Lower leg skin (tissue), 4 donors: ENCODE results near the gene DGKQ. TPM values are rescaled to one million over a fixed set of nuclear protein-coding genes. Genes with fewer than 3 reads are reported as not detected.
A peak's percentile ranks its signal among the peaks of the same experiment; 100 is the strongest.
"Not testable (repeated sequence)": the region's sequence is repeated elsewhere in the genome, so short reads cannot be mapped to it uniquely, and the experiment has no call there.

ENCODE experiments used
- DNase-seq, 2 donors: peaks; one replicate each; pipeline ENCODE4 v3.0.0-alpha.2; 2019; ENCODE audit warnings: low spot score in 2 of 2
- H3K4me3 ChIP-seq: fragments of 200-600 bp; sonication (generic); 2 replicates; pipeline ENCODE4 v1.5.1; 2017; ENCODE audit warnings: mild to moderate bottlenecking, low read depth; ENCODE audit not compliant: poor library complexity, severe bottlenecking
- POLR2A ChIP-seq, 2 donors: fragments of 450-650 bp; IDR thresholded peaks; one replicate each; pipeline ENCODE4 v1.6.1; 2016 to 2017; ENCODE audit warnings: antibody characterized with exemption in 2 of 2, mild to moderate bottlenecking in 1 of 2, moderate library complexity in 1 of 2
- WGBS, 2 donors: methylation state at CpG; one replicate each; pipeline ENCODE4 v1.1.5; 2018; 5-methylcytosine and 5-hydroxymethylcytosine counted together
- intact Hi-C: fragments of 100-400 bp; cut with DNase I; formaldehyde crosslinking; loops from one replicate; pipeline ENCODE4 v1.15.0; 2023; ENCODE audit warnings: low total_unique reads
- total RNA-seq, 4 donors: library from RNA; depleted of rRNA; stranded (reverse); fragments of >200 nt; gene quantifications; one replicate each; pipeline ENCODE4 v1.1.0, GENCODE V29; 2016
- TF ChIP-seq, protein P1 (sequence below), 3 donors: fragments of 450-650 bp; IDR thresholded peaks; one replicate each; pipeline ENCODE4 v1.5.1; 2016; ENCODE audit warnings: antibody characterized with exemption in 3 of 3, mild to moderate bottlenecking in 3 of 3, moderate library complexity in 2 of 3

The DGKQ gene
- total RNA-seq, 4 donors from 2014 or later, result 18.4 to 30.7 (median 22.4) TPM

DNA sequence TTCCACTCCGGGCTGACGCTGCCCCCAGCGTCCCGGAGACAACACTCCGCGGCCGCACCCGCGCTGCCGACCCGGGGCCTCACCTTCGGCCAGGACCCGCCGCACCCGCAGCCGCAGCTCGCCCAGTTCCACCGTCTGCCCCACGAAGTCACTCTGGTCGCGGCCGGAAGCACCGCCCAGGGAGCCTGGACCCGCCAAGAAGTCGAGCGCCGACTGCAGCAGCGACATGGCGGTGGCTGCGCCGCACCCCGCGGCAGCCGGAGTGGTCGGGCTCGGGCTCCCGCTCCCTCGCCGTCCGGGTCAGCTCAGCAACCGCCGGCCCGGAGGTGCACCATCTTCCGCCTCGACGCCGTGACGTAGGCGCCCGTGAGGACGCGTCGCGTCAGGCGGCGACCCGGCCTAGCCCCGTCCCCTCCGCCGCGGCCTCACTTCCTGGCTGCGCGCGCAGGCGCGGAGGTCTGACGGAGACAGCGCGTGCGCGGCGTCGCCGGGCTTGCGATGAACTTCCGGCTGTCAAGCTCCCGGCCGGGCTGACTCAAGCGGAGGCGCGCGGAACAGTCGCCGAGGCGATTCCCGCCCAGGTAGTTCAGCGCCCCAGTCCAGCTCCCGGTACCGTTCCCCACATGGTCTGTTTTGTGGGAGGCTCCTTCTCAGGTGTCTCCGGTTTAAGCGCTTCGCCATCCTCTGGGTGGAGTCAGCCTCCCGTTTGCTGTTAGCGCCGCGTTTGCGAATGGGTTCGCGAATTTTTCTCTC, 41.2 kb downstream of the DGKQ start, which contains the start of the genes GAK and TMEM175:
TSS of gene GAK (minus strand) at position 357 of the 753 bp plus-strand sequence. CDS start at position 228, 129 bp downstream.
TSS of gene TMEM175 (plus strand) at position 501 of the 753 bp plus-strand sequence. CDS start 15,280 bp downstream, outside the sequence.
- intact Hi-C loops, result no loop called here
- 0 to 2% methylated on average over 29 to 50 of the region's 99 CpGs for WGBS, 2 donors
- H3K4me3 ChIP-seq, result peak within 1 kb of the TSS; percentile 99
- DNase-seq, result peak; percentile 93 to 99
- no peak for TF ChIP-seq POLR2A (IDR thresholded peaks at IDR 0.05)
- TF ChIP-seq, protein P1, sequence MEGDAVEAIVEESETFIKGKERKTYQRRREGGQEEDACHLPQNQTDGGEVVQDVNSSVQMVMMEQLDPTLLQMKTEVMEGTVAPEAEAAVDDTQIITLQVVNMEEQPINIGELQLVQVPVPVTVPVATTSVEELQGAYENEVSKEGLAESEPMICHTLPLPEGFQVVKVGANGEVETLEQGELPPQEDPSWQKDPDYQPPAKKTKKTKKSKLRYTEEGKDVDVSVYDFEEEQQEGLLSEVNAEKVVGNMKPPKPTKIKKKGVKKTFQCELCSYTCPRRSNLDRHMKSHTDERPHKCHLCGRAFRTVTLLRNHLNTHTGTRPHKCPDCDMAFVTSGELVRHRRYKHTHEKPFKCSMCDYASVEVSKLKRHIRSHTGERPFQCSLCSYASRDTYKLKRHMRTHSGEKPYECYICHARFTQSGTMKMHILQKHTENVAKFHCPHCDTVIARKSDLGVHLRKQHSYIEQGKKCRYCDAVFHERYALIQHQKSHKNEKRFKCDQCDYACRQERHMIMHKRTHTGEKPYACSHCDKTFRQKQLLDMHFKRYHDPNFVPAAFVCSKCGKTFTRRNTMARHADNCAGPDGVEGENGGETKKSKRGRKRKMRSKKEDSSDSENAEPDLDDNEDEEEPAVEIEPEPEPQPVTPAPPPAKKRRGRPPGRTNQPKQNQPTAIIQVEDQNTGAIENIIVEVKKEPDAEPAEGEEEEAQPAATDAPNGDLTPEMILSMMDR (IDR thresholded peaks at IDR 0.05), result no peak

DNA sequence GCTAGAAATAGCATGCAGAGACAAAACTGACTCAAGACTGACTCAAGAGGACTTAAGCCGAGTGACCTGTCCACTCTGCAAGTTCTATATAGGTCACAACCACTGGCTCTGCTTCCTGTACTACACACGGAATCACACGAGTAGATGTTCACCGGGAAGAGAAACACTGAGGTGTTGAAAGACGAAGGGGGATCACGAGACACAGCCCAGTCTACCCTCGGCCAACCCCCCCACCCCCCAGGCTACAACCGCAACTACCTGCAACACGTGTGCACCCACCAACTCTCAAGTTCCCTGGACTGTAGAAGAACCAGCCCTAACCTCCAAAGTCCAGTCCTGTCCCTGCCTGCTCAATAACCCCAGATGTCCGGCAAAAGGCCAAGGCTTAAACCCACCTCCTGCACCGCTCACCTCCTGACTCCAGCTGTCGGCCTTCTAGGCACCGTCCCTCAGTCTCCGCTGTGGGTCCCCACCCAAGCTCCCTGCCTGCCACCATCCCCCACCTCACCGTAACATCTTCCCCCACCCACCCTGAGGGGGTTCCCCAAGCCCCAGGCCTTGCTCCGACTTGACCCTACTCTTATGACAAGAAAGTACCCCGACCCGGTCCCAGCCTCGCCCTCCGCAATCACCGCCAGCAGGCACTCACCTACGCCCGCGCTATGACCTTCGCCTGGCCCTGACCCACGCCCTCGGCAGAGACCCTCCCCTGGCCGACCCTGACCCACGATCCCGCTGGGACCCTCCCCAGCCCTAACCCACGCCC, 42.0 kb downstream of the DGKQ start:
- H3K4me3 ChIP-seq, result peak overlapping the region; percentile 99
- 3% methylated on average over 23 to 27 of the region's 31 CpGs for WGBS, 2 donors
- intact Hi-C loops, result no loop called here
- TF ChIP-seq POLR2A (IDR thresholded peaks at IDR 0.05), result no peak
- TF ChIP-seq, protein P1 (IDR thresholded peaks at IDR 0.05), result no peak
- DNase-seq, result peak; percentile 42 to 90

DNA sequence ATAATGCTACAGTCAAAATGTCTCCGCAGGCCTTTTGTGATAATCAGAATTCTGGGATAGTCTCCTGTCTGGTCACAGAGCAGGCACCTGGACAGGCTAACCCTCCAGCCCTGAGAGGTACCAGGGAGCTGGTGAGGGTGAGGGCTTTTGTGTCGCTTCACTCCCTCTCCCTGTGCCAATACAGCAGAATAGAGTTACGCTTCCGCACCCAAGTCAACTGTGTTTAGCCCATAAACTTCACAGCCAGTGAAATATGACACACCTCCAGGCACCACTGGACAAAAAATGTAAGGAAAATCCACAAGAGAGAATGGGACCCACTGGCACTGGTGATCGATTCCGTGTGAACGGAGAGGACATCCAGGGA, 42.6 kb downstream of the DGKQ start:
- DNase-seq, result peak in 1 of 2 donors; percentile 58
- H3K4me3 ChIP-seq, result peak overlapping the region; percentile 99
- 38% methylated on average over 7 of the region's 7 CpGs for WGBS, 2 donors
- TF ChIP-seq, protein P1 (IDR thresholded peaks at IDR 0.05), result no peak
- no peak for TF ChIP-seq POLR2A (IDR thresholded peaks at IDR 0.05)
- intact Hi-C loops, result no loop called here

DNA sequence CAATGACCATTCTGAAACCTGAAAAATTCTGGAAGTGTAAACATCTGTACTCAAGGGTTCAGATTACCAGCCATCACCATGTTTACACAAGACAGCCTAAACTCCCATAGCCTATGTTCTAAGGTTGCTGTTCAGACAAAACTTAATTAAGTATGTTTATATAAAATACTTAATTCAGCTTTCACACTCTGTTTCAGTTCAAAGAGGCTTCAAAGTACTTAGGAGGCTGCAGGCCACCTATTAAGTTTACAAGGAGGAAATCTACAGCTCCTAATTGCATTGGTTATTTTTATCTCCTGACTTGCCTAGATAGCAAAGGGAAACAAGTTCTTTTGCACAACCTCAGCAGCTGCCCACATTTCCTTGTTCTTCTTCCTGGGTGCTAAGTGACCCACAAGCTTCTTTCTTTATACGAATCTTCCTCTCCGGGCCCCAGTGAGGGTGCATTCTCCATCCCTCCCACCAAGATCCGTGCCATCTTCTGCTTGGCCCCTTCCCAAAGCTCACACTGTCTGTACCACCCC, 43.3 kb downstream of the DGKQ start:
- H3K4me3 ChIP-seq, result no peak overlapping the region
- no peak for TF ChIP-seq POLR2A (IDR thresholded peaks at IDR 0.05)
- TF ChIP-seq, protein P1 (IDR thresholded peaks at IDR 0.05), result no peak
- 22 to 34% methylated on average over 3 of the region's 3 CpGs for WGBS, 2 donors
- DNase-seq, result peak in 1 of 2 donors; percentile 43
- intact Hi-C loops, result no loop called here

DNA sequence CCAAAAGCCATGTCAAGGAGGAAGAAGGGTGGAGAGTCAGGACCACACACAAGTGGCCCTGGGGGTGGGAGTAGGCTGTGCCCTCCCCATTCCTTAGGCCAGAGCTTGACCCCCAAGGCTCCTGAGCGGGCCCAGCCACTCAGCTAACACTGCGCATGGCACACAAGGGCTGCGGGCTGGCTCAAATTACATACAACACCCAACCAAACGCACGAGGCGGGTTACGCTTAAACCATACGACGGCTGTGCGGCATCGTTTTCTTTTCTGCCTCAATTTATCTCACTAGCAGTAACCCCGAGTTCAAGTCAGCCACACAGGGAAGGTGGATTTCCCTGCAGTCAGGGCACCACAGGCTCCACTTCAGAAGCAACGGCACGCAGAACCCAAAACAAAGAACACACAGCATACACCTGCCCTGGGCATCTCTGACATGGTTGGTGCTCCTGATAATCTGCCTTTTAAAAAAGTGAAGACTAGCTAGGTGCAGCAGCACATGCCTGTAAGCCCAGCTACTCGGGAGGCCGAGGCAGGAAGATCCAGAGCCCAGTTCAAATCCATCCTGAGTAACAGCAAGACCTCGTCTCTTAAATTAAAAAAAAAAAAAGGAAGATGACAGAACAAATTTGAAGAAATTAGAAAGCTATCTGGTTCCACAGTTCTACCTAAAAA, 44.1 kb downstream of the DGKQ start:
- 90 to 92% methylated on average over 17 of the region's 17 CpGs for WGBS, 2 donors
- TF ChIP-seq POLR2A (IDR thresholded peaks at IDR 0.05), result no peak
- TF ChIP-seq, protein P1 (IDR thresholded peaks at IDR 0.05), result no peak
- no peak overlapping the region for H3K4me3 ChIP-seq
- intact Hi-C loops, result no loop called here
- peak in 1 of 2 donors; percentile 78 for DNase-seq

DNA sequence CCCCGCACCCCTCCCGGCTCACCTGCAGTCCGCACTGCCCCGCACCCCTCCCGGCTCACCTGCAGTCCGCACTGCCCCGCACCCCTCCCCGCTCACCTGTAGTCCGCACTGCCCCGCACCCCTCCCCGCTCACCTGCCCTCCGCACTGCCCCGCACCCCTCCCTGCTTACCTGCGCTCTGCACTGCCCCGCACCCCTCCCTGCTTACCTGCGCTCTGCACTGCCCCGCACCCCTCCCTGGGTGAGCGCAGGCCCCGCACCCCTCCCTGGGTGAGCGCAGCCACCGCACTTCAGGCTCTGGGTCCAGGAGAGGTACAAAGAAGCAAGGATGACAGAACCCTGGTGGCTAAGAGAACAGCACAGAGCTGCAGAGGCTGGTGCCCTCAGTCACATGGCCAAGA, 45.8 kb downstream of the DGKQ start:
- intact Hi-C loops, result not testable (repeated sequence)
- peak in 1 of 2 donors; percentile 34 for DNase-seq
- WGBS, 2 donors, result 96% methylated on average over 10 to 15 of the region's 21 CpGs

More for the DNA sequence above, 45.8 kb downstream of the DGKQ start:
- not testable (repeated sequence) for H3K4me3 ChIP-seq
